GM12878 (cell line): ENCODE measurements around the gene MESD. TPM values are rescaled to one million over a fixed set of nuclear protein-coding genes. Genes with fewer than 3 reads are reported as not detected.

Experiments used
- ATAC-seq: fragments of 200-7000 bp; cut with Tn5 transposase; 3 replicates; pipeline ENCODE4 v1.9.1; 2020; ENCODE audit warnings: mild to moderate bottlenecking, moderate library complexity
- BruUV-seq: library from RNA; stranded (reverse); fragments of 400-500 nt; replicated peaks from 2 replicates; lab custom pipeline; 2021; lab: Mats Ljungman, UMichigan
- CTCF ChIA-PET: fragments of 300-600 bp; sonication (Branson Sonifier 250); formaldehyde crosslinking; extraction: SDS; loops from one replicate; lab custom pipeline; 2021; ENCODE audit warnings: inconsistent platforms; lab: Yijun Ruan, JAX
- POLR2A ChIA-PET: fragments of 350-600 bp; formaldehyde crosslinking; extraction: SDS; loops from one replicate; lab custom pipeline; 2021; ENCODE audit warnings: inconsistent platforms; lab: Charles Lee
- RAD21 ChIA-PET: fragments of 300-600 bp; sonication (Branson Sonifier 250); formaldehyde crosslinking; loops from one replicate; lab custom pipeline; 2023; ENCODE audit warnings: antibody characterized with exemption; ENCODE audit not compliant: unreplicated experiment; lab: Charles Lee
- SMC1A ChIA-PET: fragments of 300-600 bp; sonication (Branson Sonifier 250); formaldehyde crosslinking; loops from one replicate; lab custom pipeline; 2023; ENCODE audit not compliant: unreplicated experiment, uncharacterized antibody; lab: Charles Lee
- DNase-seq: peaks from one replicate; pipeline ENCODE4 v3.0.0-alpha.2; 2011; ENCODE audit warnings: low read depth, low spot score
- FAIRE-seq: peaks from 3 replicates; lab custom pipeline; 2011; peaks lifted over from hg19 to GRCh38; lab: Jason Lieb, UNC
- H2AFZ ChIP-seq: 2 replicates; pipeline ENCODE4 v1.6.0; 2011; ENCODE audit warnings: low read depth, low read length, control low read depth; ENCODE audit not compliant: control insufficient read depth
- H3K27ac ChIP-seq: 2 replicates; pipeline ENCODE4 v1.5.1; 2011; ENCODE audit warnings: control low read depth; ENCODE audit not compliant: control insufficient read depth, insufficient read depth
- H3K27me3 ChIP-seq, 2 experiments: replicated peaks in 1 of 2; 2 replicates each; pipeline versions ENCODE4 v1.6.0 to v1.6.1; 2011; ENCODE audit warnings: low read length in 1 of 2; ENCODE audit not compliant: control insufficient read depth in 2 of 2, insufficient read depth in 2 of 2
- H3K36me3 ChIP-seq, 2 experiments: 2 replicates each; pipeline ENCODE4 v1.5.1; 2011; ENCODE audit warnings: low read length in 1 of 2; ENCODE audit not compliant: control insufficient read depth in 2 of 2, insufficient read depth in 2 of 2
- H3K4me1 ChIP-seq: 2 replicates; pipeline ENCODE4 v1.6.1; 2011; ENCODE audit warnings: mild to moderate bottlenecking, low read length, moderate library complexity, mixed read lengths; ENCODE audit not compliant: control insufficient read depth, insufficient read depth
- H3K4me2 ChIP-seq: 2 replicates; pipeline ENCODE4 v1.6.0; 2011; ENCODE audit warnings: control low read depth; ENCODE audit not compliant: control insufficient read depth, insufficient read depth
- H3K4me3 ChIP-seq: fragments of 200-600 bp; sonication (generic); 2 replicates; pipeline ENCODE4 v1.5.1; 2016
- H3K79me2 ChIP-seq: 2 replicates; pipeline ENCODE4 v1.6.0; 2011; ENCODE audit warnings: low read length; ENCODE audit not compliant: control insufficient read depth, insufficient read depth
- H3K9ac ChIP-seq: 2 replicates; pipeline ENCODE4 v1.8.0; 2011; ENCODE audit warnings: low read length, control low read depth, mixed read lengths; ENCODE audit not compliant: control insufficient read depth, insufficient read depth
- H3K9me3 ChIP-seq: replicated peaks from 3 replicates; pipeline ENCODE4 v1.5.1; 2011; ENCODE audit warnings: mild to moderate bottlenecking, low read length; ENCODE audit not compliant: control insufficient read depth, insufficient read depth
- H4K20me1 ChIP-seq: 2 replicates; pipeline ENCODE4 v1.6.0; 2011; ENCODE audit not compliant: control insufficient read depth, insufficient read depth
- BHLHE40 ChIP-seq, 2 experiments: fragments of 450-650 bp in 1 of 2; IDR thresholded peaks; 2 replicates each; pipeline ENCODE4 v1.6.1; 2011 to 2017; ENCODE audit warnings: low read depth in 2 of 2, borderline replicate concordance in 1 of 2, improper control_type of control experiment in 1 of 2, low read length in 1 of 2, mild to moderate bottlenecking in 1 of 2
- EGR1 ChIP-seq, 2 experiments: IDR thresholded peaks; 1 replicate in 1 of 2; 2 replicates in 1 of 2; pipeline ENCODE4 v1.6.1; 2011 to 2012; ENCODE audit warnings: low read depth in 2 of 2, low read length in 2 of 2, borderline replicate concordance in 1 of 2, mild to moderate bottlenecking in 1 of 2, moderate library complexity in 1 of 2
- ETV6 ChIP-seq, 2 experiments: fragments of 450-650 bp in 1 of 2; IDR thresholded peaks in 1 of 2; conservative IDR thresholded peaks in 1 of 2; 2 replicates each; pipeline ENCODE4 v1.6.1; 2014; ENCODE audit warnings: antibody characterized with exemption in 1 of 2, borderline replicate concordance in 1 of 2, low read depth in 1 of 2, mild to moderate bottlenecking in 1 of 2, moderate library complexity in 1 of 2
- EZH2 ChIP-seq: IDR thresholded peaks from 2 replicates; pipeline ENCODE4 v1.6.1; 2012; ENCODE audit warnings: low read depth, mild to moderate bottlenecking, control low read depth, inconsistent platforms, low read length, borderline replicate concordance; ENCODE audit not compliant: control insufficient read depth
- GATAD2B ChIP-seq: fragments of 450-650 bp; conservative IDR thresholded peaks from 2 replicates; pipeline ENCODE4 v1.6.1; 2017; ENCODE audit warnings: low read depth, mild to moderate bottlenecking, moderate library complexity
- POLR2AphosphoS2 ChIP-seq: IDR thresholded peaks from 2 replicates; pipeline ENCODE4 v1.6.1; 2011; ENCODE audit warnings: low read depth, mild to moderate bottlenecking, low read length, improper control_type of control experiment, moderate library complexity
- RELA ChIP-seq: fragments of 450-650 bp; IDR thresholded peaks from 2 replicates; pipeline ENCODE4 v1.8.0; 2014; ENCODE audit warnings: borderline replicate concordance; ENCODE audit not compliant: partially characterized antibody
- RFX5 ChIP-seq: IDR thresholded peaks from 2 replicates; pipeline ENCODE4 v1.6.1; 2011; ENCODE audit warnings: low read depth, low read length, improper control_type of control experiment
- SMAD1 ChIP-seq: fragments of 450-650 bp; IDR thresholded peaks from 2 replicates; pipeline ENCODE4 v1.6.1; 2018; ENCODE audit warnings: mild to moderate bottlenecking, low read depth; ENCODE audit not compliant: partially characterized antibody
- SMC3 ChIP-seq: IDR thresholded peaks from 2 replicates; pipeline ENCODE4 v1.6.1; 2011; ENCODE audit warnings: low read length, improper control_type of control experiment, borderline replicate concordance
- YY1 ChIP-seq: IDR thresholded peaks from 2 replicates; pipeline ENCODE4 v1.6.1; 2011; ENCODE audit warnings: low read depth, mild to moderate bottlenecking, low read length
- ZNF622 ChIP-seq: fragments of 450-650 bp; IDR thresholded peaks from 2 replicates; pipeline ENCODE4 v1.6.1; 2017; ENCODE audit warnings: mild to moderate bottlenecking, inconsistent platforms
- WGBS: methylation state at CpG from one replicate; pipeline ENCODE4 v1.1.6; 2016; ENCODE audit warnings: low lambda C conversion rate; ENCODE audit not compliant: insufficient replicate concordance, insufficient coverage; ENCODE audit errors: missing lambda C conversion rate; 5-methylcytosine and 5-hydroxymethylcytosine counted together
- in situ Hi-C: fragments of 300-500 bp; cut with MboI; formaldehyde crosslinking; loops from 9 replicates; pipeline ENCODE4 v1.14.3; 2018; ENCODE audit warnings: mixed read lengths
- intact Hi-C: fragments of 100-400 bp; cut with micrococcal nuclease; formaldehyde crosslinking; loops from one replicate; pipeline ENCODE4 v1.14.2; 2022; ENCODE audit not compliant: unreplicated experiment
- polyA plus RNA-seq, 11 experiments: library from polyadenylated mRNA; depleted of rRNA in 4 of 11; unstranded in 6 of 11; stranded (reverse) in 5 of 11; fragments of >200 nt; fragmentation: Nextera tagmentation in 4 of 11; fragmentation: Illumina TruSeq in 1 of 11; extraction: Ambion mirVana in 4 of 11; extraction: Trizol in 1 of 11; gene quantifications; 1 replicate in 1 of 11; 2 replicates in 10 of 11; pipeline versions ENCODE4 v1.2.1 to v1.2.3, GENCODE V29; 2011 to 2016; ENCODE audit warnings: inconsistent platforms in 2 of 11, missing spikeins in 2 of 11, low read depth in 1 of 11
- total RNA-seq, 4 experiments: library from RNA; depleted of rRNA in 3 of 4; stranded (reverse); fragments of >200 nt in 3 of 4; fragmentation: Illumina TruSeq in 1 of 4; extraction: Trizol in 1 of 4; gene quantifications; 2 replicates each; pipeline versions ENCODE4 v1.2.1 to v1.2.3, GENCODE V29; 2013 to 2021
- TF ChIP-seq, protein P1 (sequence below): fragments of 450-650 bp; conservative IDR thresholded peaks from 2 replicates; pipeline ENCODE4 v1.6.1; 2017; ENCODE audit warnings: mild to moderate bottlenecking, moderate library complexity
- TF ChIP-seq, protein P2 (sequence below): fragments of 450-650 bp; IDR thresholded peaks from 2 replicates; pipeline ENCODE4 v1.6.1; 2017; ENCODE audit warnings: mild to moderate bottlenecking, low read depth, inconsistent platforms; ENCODE audit not compliant: poor library complexity, severe bottlenecking

Gene MESD
- total and polyA plus RNA-seq, 10 of the 15 experiments (the other 5 are each of a cell fraction or from before 2014, with no cell fraction given), result 10.2 to 39.8 (median 20.9) TPM

DNA sequence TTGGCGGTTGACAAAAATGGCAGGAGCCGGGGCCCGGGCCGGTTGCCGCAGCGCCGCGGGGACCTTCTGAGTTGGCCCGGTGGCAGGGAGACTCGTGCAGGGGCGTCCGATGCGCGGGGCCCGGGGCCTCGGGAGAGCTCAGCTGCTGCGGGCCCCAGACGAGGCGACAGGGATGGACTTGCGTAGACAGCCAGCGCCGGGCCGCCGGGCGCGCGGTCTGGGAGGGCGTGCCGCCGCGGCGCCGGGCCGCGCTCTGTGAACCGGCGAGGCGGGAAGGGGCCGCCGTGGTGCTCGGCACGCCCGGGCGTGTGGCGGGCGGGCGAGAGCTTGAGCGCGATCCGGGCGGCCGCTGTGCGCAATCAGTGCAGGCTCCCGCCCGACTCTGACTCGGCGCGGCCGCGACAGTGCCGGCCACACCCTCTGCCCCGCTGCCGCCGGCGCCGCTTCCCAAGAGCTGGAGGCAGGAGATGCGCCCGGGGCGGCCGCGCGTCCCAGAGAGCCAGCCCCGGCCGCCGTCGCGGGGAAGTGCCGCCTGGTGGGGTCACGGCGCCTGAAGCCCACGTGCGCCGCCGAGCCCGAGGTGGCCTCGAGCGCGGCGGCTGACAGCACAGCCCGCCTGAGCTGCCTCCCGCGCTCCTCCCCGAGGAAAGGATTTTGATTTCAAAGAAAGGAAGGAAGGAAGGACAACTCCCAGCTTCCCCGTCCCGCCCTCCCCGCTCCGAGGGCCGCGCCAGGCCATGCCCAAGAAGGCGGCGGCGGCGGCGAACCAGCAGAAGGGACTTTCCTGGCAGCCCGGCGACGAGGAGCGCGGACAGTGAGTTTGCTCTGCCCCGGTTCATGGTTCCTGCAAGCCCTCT lies 11.8 kb upstream of the MESD start (continued):
- TF ChIP-seq, protein P1, sequence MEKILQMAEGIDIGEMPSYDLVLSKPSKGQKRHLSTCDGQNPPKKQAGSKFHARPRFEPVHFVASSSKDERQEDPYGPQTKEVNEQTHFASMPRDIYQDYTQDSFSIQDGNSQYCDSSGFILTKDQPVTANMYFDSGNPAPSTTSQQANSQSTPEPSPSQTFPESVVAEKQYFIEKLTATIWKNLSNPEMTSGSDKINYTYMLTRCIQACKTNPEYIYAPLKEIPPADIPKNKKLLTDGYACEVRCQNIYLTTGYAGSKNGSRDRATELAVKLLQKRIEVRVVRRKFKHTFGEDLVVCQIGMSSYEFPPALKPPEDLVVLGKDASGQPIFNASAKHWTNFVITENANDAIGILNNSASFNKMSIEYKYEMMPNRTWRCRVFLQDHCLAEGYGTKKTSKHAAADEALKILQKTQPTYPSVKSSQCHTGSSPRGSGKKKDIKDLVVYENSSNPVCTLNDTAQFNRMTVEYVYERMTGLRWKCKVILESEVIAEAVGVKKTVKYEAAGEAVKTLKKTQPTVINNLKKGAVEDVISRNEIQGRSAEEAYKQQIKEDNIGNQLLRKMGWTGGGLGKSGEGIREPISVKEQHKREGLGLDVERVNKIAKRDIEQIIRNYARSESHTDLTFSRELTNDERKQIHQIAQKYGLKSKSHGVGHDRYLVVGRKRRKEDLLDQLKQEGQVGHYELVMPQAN, result peak; percentile 62; the same call in 1 of the 2 replicates
- no peak for TF ChIP-seq SMC3
- TF ChIP-seq, protein P2, sequence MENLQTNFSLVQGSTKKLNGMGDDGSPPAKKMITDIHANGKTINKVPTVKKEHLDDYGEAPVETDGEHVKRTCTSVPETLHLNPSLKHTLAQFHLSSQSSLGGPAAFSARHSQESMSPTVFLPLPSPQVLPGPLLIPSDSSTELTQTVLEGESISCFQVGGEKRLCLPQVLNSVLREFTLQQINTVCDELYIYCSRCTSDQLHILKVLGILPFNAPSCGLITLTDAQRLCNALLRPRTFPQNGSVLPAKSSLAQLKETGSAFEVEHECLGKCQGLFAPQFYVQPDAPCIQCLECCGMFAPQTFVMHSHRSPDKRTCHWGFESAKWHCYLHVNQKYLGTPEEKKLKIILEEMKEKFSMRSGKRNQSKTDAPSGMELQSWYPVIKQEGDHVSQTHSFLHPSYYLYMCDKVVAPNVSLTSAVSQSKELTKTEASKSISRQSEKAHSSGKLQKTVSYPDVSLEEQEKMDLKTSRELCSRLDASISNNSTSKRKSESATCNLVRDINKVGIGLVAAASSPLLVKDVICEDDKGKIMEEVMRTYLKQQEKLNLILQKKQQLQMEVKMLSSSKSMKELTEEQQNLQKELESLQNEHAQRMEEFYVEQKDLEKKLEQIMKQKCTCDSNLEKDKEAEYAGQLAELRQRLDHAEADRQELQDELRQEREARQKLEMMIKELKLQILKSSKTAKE, result no peak

DNA sequence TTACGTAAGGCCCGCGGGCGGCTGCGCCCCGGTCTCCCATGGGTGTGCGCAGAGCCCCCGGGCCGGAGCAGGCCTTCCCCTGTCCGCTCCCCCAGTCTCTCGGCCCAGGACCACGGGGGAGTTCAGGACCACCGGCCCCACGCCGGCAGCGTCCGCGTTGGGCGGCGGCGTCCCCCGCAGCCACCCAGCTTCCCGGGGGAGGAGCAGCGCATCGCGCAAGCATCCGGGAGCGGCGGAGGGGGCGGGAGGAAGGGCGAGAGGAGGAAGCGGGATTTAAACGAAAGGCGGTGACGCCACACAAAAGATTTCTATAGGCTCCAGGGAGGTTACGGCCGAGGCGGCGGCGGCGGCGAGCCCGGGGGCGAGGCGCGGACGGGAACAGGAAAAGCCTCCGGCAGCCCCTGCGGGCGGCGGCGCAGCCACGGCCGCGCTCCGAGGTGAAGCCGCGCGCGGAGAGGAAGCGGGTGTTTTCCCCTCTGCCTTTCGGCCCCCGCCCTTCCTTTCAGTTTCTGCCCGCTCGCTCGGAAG lies 11.1 kb upstream of the MESD start, which contains the start of gene TLNRD1:
TLNRD1 (plus strand) TSS at position 300 of the 528 bp plus-strand sequence. CDS start 1,349 bp downstream, outside the sequence.
- 1% methylated on average over 39 of the region's 66 CpGs for WGBS
- TF ChIP-seq SMC3 (no peak), RELA (no peak), YY1 (no peak), SMAD1 (no peak), BHLHE40 (IDR thresholded peaks at IDR 0.05; ENCODE audit: borderline replicate concordance in 1 of 2, low read depth in 2 of 2, low read length in 1 of 2) (no peak; a peak in 2 of 4 replicates), ZNF622 (no peak), EZH2 (no peak), EGR1 (IDR thresholded peaks at IDR 0.05; ENCODE audit: borderline replicate concordance in 1 of 2, low read depth in 2 of 2, low read length in 2 of 2) (peak in 1 of 2 experiments; percentile 88; a peak in 1 of 3 replicates), POLR2AphosphoS2 (peak; percentile 71; the same call in 1 of the 2 replicates), RFX5 (no peak), ETV6 (conservative IDR thresholded peaks at IDR 0.05 in 1 of 2, IDR thresholded peaks at IDR 0.05 in 1 of 2; ENCODE audit: borderline replicate concordance in 1 of 2, low read depth in 1 of 2) (peak; percentile 85 to 98; a peak in 3 of 4 replicates), GATAD2B (peak; percentile 63; the same call in 1 of the 2 replicates)

More for the DNA sequence above, 11.1 kb upstream of the MESD start, which contains the start of gene TLNRD1:
- BruUV-seq, result no TSS peak
- ChIA-PET CTCF (interaction anchor here (0.6 to 5.7 kb wide), 7 partner anchors 9 to 302 kb away, joined by 3 to 37 read pairs (median 4); no protein-coding TSS in a partner anchor), SMC1A (interaction anchor here (1.0 to 2.4 kb wide), 5 partner anchors 10 to 326 kb away, joined by 3 to 9 read pairs (median 4); no protein-coding TSS in a partner anchor), RAD21 (interaction anchor here (0.6 to 3.0 kb wide), 7 partner anchors 10 to 300 kb away, joined by 3 to 13 read pairs (median 4); no protein-coding TSS in a partner anchor), POLR2A (interaction anchor here (0.6 to 2.7 kb wide), 12 partner anchors 9 to 543 kb away, joined by 3 to 12 read pairs (median 5); no protein-coding TSS in a partner anchor)
- H3K9ac ChIP-seq, result peak within 1 kb of the TSS; percentile 92
- peak; percentile 70 for FAIRE-seq
- H3K4me2 ChIP-seq, result peak within 1 kb of the TSS; percentile 92
- H3K27ac ChIP-seq, result peak within 1 kb of the TSS; percentile 92
- DNase-seq, result no peak
- peak; percentile 74 for ATAC-seq
- H3K9me3 ChIP-seq, result no peaks in the 10 kb centered on the region; the same call in 2 of the 3 replicates
- in situ Hi-C loops, result no loop called here
- intact Hi-C loops, result loop anchor here (1.0 to 2.0 kb wide), 3 partner anchors 23 to 292 kb away; no protein-coding TSS in a partner anchor
- H3K27me3 ChIP-seq, result no peaks in the 10 kb centered on the region
- peak within 1 kb of the TSS; percentile 87 for H3K4me3 ChIP-seq
- H4K20me1 ChIP-seq, result no peaks in the 10 kb centered on the region
- peak within 1 kb of the TSS; percentile 50 for H2AFZ ChIP-seq
- peaks cover 42% of the 10 kb centered on the region for H3K79me2 ChIP-seq
- H3K4me1 ChIP-seq, result peaks cover 19% of the 10 kb centered on the region
- H3K36me3 ChIP-seq, result peaks cover 0 to 3% of the 10 kb centered on the region in 2 experiments; a peak in 2 of 4 replicates
